Measurements from ENCODE around the gene PRPH.

DNA sequence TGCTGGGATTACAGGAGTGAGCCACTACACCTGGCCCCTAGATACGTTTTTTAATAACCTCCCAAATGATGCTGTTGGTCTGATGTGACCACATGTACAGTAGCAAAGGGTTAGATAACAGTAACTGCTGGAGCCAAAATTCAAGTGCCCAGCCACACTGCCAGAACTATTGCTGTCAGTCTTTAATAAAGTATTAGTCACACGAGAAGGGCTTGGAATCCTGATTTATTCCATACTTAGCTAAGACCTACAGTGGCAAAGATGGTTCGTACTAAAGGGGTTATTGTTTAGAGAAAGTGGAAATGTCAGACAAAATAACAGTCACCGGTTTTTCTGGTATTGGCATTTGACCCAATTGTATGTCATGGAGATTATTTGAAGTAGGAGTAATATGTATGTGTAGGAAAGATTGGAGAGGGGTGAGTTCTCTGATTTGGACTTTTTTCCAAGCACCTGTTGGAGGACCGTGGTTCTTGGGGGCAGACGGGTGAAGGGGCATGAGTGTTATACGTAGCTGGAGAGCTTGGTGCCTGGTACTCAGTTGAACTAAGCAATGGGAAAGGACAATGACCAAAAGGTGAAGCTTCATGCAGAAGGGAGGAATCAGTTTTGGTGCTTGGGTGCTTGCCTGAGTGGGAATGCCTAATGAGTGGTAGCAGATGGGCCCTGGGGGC is 20.4 kb upstream of the PRPH start:
- TF ChIP-seq, protein P1, sequence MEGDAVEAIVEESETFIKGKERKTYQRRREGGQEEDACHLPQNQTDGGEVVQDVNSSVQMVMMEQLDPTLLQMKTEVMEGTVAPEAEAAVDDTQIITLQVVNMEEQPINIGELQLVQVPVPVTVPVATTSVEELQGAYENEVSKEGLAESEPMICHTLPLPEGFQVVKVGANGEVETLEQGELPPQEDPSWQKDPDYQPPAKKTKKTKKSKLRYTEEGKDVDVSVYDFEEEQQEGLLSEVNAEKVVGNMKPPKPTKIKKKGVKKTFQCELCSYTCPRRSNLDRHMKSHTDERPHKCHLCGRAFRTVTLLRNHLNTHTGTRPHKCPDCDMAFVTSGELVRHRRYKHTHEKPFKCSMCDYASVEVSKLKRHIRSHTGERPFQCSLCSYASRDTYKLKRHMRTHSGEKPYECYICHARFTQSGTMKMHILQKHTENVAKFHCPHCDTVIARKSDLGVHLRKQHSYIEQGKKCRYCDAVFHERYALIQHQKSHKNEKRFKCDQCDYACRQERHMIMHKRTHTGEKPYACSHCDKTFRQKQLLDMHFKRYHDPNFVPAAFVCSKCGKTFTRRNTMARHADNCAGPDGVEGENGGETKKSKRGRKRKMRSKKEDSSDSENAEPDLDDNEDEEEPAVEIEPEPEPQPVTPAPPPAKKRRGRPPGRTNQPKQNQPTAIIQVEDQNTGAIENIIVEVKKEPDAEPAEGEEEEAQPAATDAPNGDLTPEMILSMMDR (IDR thresholded peaks at IDR 0.05; ENCODE audit: borderline replicate concordance, extremely low read depth, low read length, poor library complexity, severe bottlenecking), result no peak
- no peak for TF ChIP-seq EZH2 (IDR thresholded peaks at IDR 0.05; ENCODE audit: borderline replicate concordance, low read depth, low read length, severe bottlenecking)

Measured in DND-41 (cell line).